ENCODE data around the gene SHISAL1.
"Not testable (repeated sequence)": the region's sequence is repeated elsewhere in the genome, so short reads cannot be mapped to it uniquely, and the experiment has no call there.

SHISAL1 gene

DNA sequence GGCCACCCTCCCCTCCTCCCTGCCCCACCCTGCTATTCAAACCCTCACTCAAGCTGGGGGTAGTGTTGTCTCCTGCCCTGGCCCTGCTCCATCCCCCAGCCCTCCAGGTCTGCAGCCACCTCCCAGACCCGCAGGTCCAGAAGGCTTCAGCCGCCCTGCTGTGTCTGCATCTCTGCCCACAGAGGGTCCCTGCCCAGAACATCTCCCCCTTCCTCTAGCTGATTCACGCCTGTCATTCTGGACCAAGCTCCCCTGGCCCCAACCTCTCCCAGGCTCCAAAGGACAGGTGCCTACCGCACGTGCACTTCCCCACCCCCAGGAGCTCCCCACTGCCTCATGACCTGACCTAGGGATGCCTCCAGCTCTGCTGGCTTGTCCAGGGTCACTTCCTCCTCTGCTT, 16.0 kb upstream of the SHISAL1 start:
- no peak for FAIRE-seq

DNA sequence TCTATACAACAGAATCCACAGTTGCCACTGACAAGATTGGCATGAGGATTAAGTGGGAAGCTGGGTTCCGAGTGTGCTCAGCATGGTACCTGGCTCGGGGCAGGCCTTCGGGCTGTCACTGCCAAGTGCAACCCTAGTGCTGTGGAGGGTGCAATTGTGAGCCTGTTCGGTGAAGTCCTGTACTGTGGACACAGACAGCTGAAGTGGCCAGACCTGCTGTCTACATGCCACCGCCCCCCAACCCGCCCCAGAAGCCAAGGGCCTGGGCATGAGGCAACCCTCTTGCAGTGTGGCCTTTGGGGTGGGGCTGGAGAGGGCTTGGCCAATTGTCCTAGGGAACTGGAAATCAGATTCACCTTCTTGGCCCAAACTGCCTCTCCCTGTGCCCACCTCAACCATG, 15.6 kb upstream of the SHISAL1 start:
- FAIRE-seq, result no peak
- no peak for DNase-seq (ENCODE audit: low spot score)

More for the DNA sequence above, 16.0 kb upstream of the SHISAL1 start:
- DNase-seq (ENCODE audit: low spot score), result no peak

DNA sequence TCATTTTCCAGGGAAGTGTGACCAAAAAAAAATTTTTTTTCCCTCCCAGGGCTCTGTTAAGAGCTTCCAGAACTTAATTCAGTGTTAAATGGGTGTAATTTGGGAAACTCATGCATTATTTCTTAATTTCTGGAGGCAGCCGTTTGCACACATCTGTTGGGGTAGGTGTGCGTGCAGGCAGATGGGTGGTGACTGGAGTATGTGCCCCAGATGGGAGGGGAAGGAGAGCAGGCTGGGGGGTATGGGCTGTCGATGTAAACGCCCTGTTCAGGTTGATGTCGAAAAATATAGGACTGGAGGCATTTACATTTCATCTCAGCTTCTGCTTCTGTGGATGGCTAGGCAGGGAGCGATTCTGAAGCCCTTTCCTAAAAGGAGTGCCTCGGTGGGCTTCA, 13.7 kb upstream of the SHISAL1 start:
- FAIRE-seq, result no peak

DNA sequence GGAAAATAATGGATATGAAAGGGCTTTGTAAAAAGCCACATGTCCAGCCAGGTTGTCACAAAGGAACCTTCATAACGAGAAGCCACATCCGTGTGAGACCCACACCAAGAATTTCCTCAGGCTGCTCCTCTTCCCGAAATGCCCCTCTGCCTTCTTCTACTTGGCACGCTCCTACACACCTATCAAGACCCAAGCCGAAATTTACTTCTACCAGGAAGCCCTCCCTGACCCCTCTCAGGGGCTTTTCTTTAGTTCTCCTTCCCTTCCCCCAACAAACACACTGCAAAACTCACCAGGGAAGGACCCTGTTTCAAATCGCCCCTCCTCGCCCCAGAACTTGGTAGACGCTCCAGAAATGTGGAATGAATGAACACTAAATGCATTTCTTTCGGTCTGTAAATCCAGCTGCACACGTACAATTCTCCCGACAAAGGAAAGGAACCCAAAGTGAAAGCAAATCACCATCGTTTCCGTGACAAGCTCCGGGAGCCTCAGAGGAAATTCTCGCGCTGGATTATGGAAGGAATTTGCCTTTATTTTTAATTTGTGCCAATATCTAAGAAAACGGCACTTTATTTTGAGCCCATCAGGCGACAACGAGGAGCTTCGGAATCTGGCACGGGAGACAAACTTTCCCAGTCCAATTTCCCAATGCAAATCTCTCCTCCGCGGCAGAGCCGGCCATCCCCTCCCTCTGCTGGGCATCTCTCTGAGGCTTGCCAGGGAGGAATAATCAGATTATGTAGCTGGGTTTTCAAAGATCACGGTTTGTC, 13.2 kb upstream of the SHISAL1 start:
- peak; percentile 48 for DNase-seq (ENCODE audit: low spot score)
- no peak for FAIRE-seq

More for the DNA sequence above, 13.7 kb upstream of the SHISAL1 start:
- no peak for DNase-seq (ENCODE audit: low spot score)

DNA sequence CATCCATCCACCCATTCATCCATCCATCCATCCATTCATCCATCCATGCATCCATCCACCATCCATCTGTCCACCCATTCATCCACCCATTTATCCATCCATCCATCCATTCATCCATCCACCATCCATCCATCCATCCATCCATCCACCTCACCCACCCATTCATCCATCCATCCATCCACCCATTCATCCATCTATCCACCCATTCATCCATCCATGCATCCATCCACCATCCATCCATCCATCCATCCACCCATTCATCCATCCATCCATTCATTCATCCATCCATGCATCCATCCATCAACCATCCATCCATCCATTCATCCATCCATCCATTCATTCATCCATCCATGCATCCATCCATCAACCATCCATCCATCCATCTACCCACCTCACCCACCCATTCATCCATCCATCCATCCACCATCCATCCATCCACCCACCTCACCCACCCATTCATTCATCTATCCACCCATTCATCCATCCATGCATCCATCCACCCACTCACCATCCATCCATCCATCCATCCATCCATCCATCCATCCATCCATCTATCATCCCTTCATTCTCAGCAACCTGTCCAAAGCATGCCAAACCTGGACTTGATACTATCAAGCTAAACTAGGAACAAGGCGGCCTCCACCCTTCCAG, 10.5 kb upstream of the SHISAL1 start:
- peak; percentile 99 for FAIRE-seq
- not testable (repeated sequence) for DNase-seq (ENCODE audit: low spot score)

DNA sequence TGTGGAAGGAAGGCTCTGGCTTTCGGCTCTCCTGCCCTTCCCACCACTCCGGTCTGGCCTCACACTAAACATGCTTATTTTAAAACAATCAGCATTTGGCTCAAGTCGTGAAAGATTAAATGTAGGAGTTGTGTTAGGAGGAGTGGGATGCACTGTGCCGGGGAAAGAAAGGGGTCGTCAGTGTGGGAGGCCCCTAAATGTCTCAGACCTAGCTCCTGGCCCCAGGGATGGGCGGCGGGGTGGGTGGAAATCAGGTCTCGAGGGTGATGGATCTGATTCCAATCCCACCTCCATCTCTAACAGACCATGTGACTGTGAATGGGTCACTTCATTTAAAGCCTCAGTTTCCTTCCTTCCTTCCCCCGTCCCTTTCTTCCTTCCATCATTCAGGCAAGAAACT, 6.9 kb upstream of the SHISAL1 start:
- DNase-seq (ENCODE audit: low spot score) (no peak), FAIRE-seq (no peak)

DNA sequence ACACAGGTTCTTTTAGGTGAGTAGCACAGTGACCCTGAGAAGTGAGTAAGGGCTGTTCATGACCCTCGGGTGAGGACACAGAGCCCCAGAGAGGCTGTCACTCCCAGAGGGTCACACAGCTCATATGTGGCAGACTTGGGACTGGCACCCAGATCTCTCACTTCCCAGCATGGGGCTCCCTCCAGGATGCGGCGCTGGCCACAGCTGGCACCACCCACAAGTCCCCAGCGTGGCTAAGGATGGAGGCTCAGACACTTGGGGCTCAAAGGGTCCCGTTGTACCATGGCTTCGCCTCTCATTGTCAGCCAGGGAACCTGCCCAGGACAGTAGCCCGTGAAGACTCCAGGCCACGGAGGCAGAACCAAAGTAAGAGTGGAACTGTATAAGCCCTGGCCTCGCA, 6.0 kb upstream of the SHISAL1 start:
- FAIRE-seq, result no peak
- DNase-seq (ENCODE audit: low spot score), result no peak

DNA sequence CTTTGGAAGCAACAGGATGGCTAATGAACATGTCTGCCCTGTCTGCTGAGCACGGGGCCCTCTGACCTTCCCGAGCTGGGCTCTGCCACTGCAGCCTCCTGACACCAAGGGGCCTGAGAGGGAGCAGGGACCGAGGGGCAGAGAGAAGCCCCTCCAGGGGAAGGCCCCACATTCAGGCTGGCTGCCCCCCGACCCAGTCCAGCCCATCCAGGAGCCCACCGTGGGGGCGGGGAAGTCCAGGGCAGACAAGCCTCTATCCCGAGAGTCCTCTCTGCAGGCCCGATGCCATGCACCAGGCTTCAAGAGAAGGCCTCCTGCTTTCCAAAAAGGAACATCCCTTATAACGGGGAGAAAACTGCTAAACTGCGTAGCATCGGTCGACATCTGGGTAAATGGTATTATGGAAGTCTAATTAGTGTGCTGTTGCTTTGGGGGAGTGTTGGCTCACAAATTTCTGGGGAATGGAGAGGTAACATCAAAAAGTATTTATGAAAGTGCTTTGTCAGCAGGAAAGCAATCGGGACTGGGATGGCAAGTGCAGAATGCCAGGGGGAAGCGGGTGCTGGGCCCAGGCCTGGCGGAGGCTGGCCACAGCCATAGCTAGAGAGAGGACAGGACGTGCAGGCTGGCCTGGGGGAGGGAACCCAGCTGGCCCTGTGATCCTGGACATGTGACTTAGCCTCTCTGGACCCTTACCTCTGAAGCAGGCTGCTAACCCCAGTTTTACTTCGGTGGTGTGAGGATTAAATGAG, 5.3 kb upstream of the SHISAL1 start:
- no peak for FAIRE-seq

DNA sequence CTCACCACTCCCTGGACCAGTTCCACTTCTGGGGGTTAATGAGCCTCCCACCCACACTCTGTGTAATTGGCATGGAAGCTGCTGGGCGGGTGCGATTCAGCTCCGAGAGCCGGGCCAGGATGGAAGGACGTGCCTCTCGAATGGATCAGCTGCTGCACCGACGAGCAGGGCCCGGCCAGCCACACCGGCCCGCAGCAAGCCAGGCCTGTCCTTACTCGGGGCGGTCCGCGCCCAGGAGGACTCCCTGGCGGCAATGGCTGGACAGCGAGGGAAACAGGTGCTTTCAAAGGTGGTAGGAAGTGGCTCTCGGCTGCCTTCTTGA, 4.3 kb upstream of the SHISAL1 start:
- DNase-seq (ENCODE audit: low spot score), result no peak

More for the DNA sequence above, 5.3 kb upstream of the SHISAL1 start:
- no peak for DNase-seq (ENCODE audit: low spot score)

DNA sequence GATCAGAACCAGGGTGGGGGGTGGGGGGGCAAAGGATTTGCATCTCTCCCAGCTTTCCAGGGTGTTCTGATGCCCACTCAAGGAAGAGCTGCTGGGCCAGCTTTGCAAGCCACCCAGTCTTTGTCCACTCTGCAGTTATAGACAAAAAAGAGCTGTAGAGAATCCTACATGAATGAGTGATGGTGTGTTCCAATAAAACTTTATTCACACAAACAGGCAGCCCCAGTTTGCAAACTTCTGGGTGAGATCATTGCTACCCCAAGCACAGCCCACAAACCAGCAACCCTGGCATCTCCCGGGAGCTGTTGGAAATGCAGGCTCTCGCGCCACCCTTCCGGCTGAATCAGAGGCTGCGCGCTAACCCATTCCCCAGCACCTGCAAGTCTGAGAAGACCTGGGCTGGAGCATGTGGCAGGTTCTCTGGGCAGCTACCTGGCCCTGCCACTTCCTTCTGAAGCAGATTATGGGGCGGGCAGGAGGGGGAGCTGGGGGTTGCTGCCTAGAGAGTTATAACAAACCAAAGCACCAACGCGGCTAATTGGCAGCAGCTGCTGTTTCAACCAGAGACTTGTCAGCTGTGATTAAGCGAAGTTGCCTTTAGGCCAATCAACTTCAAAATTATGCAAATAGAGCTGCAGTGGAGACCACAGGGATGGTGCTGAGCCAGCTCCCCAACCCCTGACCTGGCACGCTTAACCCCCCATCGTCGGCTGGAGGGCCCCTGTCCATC, 3.8 kb upstream of the SHISAL1 start:
- no peak for FAIRE-seq
- DNase-seq (ENCODE audit: low spot score), result no peak

More for the DNA sequence above, 4.3 kb upstream of the SHISAL1 start:
- FAIRE-seq, result peak; percentile 17

DNA sequence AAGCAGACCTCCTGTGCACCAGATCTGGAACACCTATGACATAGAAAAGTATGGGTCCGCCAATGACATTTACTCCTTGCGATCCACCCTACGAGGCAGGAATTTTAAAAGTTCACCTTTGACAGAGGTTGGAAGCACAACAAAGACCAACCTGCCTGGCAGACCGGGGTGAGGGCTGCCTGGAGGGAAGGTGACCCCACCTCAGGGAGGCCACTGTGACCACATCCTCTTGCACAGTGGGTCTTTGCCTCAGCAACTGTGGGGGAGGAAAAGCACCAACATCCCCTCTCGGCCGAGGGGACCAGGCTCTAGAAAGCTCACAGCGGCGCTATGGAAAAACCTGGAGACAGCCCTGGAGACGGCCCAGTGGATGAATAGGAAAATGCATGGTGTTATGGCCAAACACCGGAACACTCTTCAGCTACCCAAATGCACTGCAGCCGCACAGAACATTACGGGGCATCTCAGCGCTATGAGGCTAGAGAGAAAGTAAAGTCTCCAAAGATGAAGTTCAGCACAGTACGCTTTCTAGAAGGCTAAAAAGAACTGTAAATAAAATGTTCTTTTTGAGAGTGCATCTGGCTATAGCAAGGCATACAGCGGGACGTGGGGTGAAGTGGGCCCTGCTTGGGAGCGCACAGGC, 1.8 kb upstream of the SHISAL1 start:
- peak; percentile 46 for FAIRE-seq
- peak; percentile 48 for DNase-seq (ENCODE audit: low spot score)

DNA sequence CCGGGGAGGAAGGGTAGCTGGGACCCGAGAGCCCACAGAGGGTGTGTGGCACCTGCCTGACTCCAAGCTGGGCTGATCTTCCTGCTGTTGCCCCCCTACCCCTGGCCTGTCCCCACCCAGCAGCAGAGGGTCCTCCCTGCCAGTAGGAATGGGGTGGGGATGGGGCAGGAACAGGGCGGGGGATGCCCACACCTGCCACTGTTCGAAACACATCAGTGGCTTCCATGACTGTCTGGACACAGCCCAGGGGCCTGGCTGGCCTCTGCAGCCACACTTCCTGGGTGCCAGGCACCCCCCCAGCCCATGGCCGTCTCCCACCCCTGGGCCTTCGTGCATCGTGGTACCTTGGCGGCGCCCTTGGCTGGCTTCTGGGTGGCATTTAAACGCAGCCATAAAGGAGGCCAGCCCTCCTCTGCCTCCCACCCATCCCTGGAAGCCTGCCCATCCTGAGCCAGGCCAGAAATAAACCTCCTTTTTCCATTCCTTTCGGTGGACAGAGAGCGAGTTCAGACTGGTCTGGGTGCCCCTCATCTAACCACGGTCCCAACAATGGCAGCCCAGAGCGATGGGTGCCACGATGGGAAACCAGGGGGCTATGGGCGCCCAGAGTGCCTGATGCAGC, 745 bp upstream of the SHISAL1 start:
- FAIRE-seq, result peak; percentile 32
- no peak for DNase-seq (ENCODE audit: low spot score)

DNA sequence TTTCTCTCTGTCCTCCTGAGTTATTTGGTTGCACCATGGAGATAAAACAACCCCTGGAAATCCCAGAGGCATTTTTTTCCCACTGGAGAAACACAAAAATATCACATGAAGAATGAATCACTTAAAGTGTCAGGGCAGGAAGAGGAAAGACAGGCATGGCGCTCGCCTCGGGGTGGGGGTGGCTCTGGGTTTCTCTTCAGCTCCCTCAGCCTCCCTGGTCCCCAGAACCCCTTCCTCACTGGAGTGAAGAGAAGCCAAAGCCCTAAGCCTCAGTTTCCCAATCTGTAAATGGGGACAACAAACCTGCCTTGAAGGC, 938 bp downstream of the SHISAL1 start:
- FAIRE-seq, result no peak
- DNase-seq (ENCODE audit: low spot score), result no peak

DNA sequence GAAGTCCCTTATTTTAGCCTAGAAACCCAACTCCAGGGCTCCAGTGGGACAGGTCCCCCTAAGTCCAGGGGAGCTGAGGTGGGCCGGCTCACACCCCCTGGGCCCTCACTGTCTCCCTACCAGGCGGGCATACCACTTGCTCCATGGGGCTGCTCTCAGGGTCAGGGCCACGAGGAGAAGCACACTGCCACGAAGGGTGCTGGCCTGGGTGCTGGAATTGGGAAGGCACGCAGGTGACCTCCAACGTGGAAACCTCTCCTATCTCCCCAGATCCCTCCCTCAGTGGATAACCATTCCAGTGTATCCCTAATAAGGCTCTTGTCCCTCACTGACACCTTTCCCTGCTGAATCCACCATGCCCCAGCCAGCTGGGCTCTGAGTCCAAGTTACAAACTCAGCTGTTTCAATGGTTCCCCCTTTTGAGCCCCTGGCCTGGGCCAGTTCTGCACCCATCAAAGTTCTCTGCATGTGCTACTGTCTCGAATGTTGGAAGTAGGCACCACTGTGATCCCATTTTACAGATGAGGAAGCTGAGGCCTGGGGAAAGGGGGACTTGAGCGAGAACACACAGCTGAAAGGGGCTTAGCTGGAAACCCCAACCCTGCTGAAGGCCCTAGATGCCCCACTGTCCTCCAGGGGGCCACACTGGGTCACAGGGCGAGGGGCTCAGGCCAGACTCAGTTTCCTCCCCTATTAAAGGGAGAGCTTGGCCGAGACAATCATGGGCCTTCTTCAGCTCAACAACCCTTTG, 1.5 kb downstream of the SHISAL1 start:
- DNase-seq (ENCODE audit: low spot score) (no peak), FAIRE-seq (no peak)

DNA sequence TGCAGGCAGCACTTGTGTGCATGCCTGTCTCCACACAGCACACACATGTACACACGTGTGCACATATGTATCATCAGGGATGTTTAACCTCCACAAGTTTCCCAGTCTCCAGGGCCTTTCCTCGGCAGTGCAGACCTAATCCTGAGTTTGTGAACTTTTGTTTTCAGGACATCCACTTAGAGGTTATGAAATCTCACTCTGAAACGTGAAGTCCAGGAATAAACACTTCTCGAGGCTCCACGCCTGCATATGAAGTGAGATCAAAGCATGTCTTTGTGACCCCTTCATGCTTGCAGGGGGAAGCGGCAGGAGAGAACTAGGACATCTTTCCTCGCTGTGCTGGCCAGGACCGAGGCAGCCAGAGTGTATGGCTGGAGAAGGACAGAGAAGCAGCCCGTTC, 3.1 kb downstream of the SHISAL1 start:
- FAIRE-seq (peak; percentile 13), DNase-seq (ENCODE audit: low spot score) (no peak)

DNA sequence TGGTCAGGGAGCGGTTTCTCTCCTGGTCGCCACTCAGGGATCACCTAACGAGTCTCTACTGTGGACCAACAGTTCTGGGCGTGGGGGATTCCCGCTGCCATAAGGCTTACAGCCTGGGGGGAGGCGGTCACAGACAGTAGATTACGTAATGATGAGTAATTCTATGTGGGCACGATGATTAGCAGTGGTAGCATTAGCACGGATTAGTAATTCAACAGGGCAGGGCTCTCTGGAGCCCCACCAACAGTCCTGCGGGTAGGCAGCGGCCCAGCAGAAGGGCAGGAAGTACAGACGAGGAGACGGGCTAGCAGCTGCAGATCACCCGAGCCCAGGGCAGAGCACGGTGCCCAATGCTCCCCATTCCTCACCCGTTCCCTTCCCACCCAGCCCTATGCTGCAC, 3.6 kb downstream of the SHISAL1 start:
- FAIRE-seq (peak; percentile 96), DNase-seq (ENCODE audit: low spot score) (peak; percentile 88)

DNA sequence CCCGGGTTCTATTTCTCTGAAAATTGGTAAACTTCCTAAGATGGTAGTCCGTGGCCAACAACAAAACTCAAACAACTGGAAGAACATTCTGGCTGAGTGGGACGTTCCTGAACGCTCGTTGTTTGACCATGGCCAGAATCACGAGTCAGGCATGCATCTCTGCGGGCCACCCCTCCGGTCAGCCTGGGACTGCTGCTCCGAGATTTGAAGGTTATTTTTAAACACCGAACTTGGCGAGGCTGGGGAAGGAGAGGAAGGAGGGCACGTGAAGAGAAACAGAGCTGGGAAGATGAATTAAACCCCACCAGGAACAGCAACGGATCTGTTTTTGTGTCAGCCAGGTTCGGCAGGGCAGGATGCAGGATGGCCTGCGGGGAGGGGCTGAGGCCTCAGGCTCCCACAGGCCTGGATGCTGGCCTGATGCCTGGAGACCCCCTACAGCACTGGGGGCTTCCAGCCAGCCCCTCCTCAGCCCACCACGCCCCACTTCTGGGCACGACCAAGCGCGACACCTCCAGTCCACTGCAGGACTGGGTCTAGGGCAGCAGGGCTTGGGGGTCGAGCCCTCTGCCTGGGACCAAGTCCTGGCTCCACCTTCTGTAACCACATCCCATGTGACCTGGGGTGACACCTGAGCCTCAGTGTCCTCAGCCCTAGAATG, 5.1 kb downstream of the SHISAL1 start:
- no peak for DNase-seq (ENCODE audit: low spot score)
- peak; percentile 65 for FAIRE-seq

DNA sequence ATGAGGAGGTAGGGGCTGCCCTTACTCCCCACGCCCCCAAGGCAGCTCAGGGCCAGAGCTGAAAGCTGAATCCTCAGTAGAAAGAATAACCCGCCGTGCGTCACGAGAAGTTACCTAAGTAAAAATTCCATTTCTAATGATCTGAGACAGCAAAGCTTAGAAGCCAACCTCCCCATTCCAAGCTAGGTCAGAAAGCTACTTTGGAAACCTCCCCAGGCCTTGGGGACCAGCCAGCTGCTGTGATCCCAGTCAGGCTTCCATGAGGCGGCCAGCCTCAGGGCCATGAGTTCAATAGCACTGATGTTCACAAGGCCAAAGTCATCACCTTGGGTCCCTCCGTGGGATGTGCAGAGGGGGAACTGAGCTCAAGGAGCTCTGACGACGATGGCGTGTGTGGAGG, 6.9 kb downstream of the SHISAL1 start:
- FAIRE-seq, result no peak
- DNase-seq (ENCODE audit: low spot score), result no peak

DNA sequence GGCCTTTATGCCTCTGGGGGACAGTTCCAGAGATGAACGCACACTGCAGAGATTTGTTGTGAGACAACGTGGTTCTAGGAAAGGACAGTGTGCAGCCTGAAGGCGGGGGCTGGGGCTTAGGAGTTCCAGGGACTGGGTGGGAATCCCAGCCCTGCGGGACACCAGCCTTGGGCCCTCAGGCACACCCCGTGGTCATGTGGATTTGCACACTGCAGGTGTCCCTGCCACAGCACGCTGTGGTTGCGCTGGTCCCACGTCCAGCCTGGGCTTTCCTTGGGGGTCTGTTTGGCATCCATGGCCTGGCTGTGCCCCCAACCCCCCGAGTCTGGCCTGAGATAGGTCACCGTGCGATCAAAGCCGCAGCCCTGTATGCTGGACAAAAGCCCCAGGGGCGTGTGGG, 7.3 kb downstream of the SHISAL1 start:
- DNase-seq (ENCODE audit: low spot score) (no peak), FAIRE-seq (no peak)

DNA sequence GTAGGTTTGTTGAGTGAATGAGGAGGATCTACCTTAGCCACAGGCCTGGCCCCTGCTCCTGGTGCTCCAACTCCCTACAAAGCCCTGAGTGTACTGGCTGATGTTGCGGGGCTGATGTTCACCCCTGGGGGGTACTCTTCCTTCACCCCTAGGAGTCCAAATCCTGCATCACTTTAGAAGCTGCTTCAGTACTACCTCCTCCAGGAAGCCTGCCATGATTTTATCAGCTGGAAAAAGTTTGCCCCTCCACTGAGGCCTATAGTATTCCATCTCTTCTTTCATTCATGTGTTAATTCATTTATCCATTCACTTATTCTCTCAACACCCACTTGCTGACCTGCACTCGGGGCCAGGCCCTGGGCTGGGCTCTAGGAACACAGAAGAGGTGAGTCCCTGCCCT, 7.8 kb downstream of the SHISAL1 start:
- DNase-seq (ENCODE audit: low spot score), result no peak
- no peak for FAIRE-seq

All from urothelium cell line (cell line).